GM10266 (cell line): ENCODE measurements around the gene NINJ2.

ENCODE experiments used
- DNase-seq: peaks from one replicate; pipeline ENCODE4 v3.0.0; 2012; ENCODE audit errors: extremely low spot score
- CTCF ChIP-seq: IDR thresholded peaks from 2 replicates; pipeline ENCODE4 v1.5.1; 2012; ENCODE audit warnings: mild to moderate bottlenecking, low read depth; ENCODE audit not compliant: control insufficient read depth, insufficient read depth; ENCODE audit errors: missing control alignments

NINJ2 gene

GRCh38 chr12:668090-668481, 4.8 kb upstream of the NINJ2 start:
- no peak for TF ChIP-seq CTCF
- DNase-seq: no peak

- TF ChIP-seq CTCF: no peak
- DNase-seq: no peak
Observed at GRCh38 chr12:666766-667308, 3.6 kb upstream of the NINJ2 start.

- DNase-seq: no peak
- no peak for TF ChIP-seq CTCF
Observed at GRCh38 chr12:666066-666465, 2.8 kb upstream of the NINJ2 start.

GRCh38 chr12:664779-665092, 1.5 kb upstream of the NINJ2 start:
- no peak for DNase-seq
- TF ChIP-seq CTCF: no peak

GRCh38 chr12:664075-664778, 982 bp upstream of the NINJ2 start:
- DNase-seq: no peak
- no peak for TF ChIP-seq CTCF

GRCh38 chr12:662566-663292, 516 bp downstream of the NINJ2 start:
- no peak for DNase-seq
- no peak for TF ChIP-seq CTCF
